Measurements from ENCODE around the gene PNPLA1.
"Not testable (repeated sequence)": the region's sequence is repeated elsewhere in the genome, so short reads cannot be mapped to it uniquely, and the experiment has no call there.

Gene PNPLA1

GRCh38 chr6:36336208-36336710, 66.4 kb downstream of the PNPLA1 start:
- H3K4me3 ChIP-seq (ENCODE audit: low read depth, low read length), result no peak overlapping the region
- TF ChIP-seq CTCF (IDR thresholded peaks at IDR 0.05; ENCODE audit: low read depth, low read length), result no peak

- no peak for TF ChIP-seq CTCF (IDR thresholded peaks at IDR 0.05; ENCODE audit: low read depth, low read length)
These were observed 67.0 kb downstream of the PNPLA1 start, which contains the start of gene BNIP5 for GRCh38 chr6:36336779-36337241. TSS of gene BNIP5 (minus strand) at chr6:36336888. CDS start at chr6:36330690, 6,198 bp downstream.

GRCh38 chr6:36337814-36338213, 68.0 kb downstream of the PNPLA1 start:
- no peak overlapping the region for H3K4me3 ChIP-seq (ENCODE audit: low read depth, low read length)
- no peak for TF ChIP-seq CTCF (IDR thresholded peaks at IDR 0.05; ENCODE audit: low read depth, low read length)

More at GRCh38 chr6:36336779-36337241, 67.0 kb downstream of the PNPLA1 start, which contains the start of gene BNIP5:
- H3K4me3 ChIP-seq (ENCODE audit: low read depth, low read length), result no peak within 1 kb of the TSS

- H3K4me3 ChIP-seq (ENCODE audit: low read depth, low read length), result not testable (repeated sequence)
These were observed 68.4 kb downstream of the PNPLA1 start for GRCh38 chr6:36338223-36338622.

- no peak for TF ChIP-seq CTCF (IDR thresholded peaks at IDR 0.05; ENCODE audit: low read depth, low read length)
- no peak overlapping the region for H3K4me3 ChIP-seq (ENCODE audit: low read depth, low read length)
These were observed 69.3 kb downstream of the PNPLA1 start for GRCh38 chr6:36339146-36339545.

- no peak for TF ChIP-seq CTCF (IDR thresholded peaks at IDR 0.05; ENCODE audit: low read depth, low read length)
- no peak overlapping the region for H3K4me3 ChIP-seq (ENCODE audit: low read depth, low read length)
These were observed 70.4 kb downstream of the PNPLA1 start for GRCh38 chr6:36340306-36340617.

GRCh38 chr6:36340618-36341454, 71.0 kb downstream of the PNPLA1 start:
- peak; percentile 98 for TF ChIP-seq CTCF (IDR thresholded peaks at IDR 0.05; ENCODE audit: low read depth, low read length)
- no peak overlapping the region for H3K4me3 ChIP-seq (ENCODE audit: low read depth, low read length)

Measured in WI38 (cell line).